SHP77 treated with DMSO at 0.1 percent for 48 hours (cell line): ENCODE results near the gene DIP2B.
"Not testable (repeated sequence)": the region's sequence is repeated elsewhere in the genome, so short reads cannot be mapped to it uniquely, and the experiment has no call there.

Experiments
- DNase-seq: peaks from one replicate; lab custom pipeline; 2025; lab: John Stamatoyannopoulos, UW

Gene DIP2B

DNA sequence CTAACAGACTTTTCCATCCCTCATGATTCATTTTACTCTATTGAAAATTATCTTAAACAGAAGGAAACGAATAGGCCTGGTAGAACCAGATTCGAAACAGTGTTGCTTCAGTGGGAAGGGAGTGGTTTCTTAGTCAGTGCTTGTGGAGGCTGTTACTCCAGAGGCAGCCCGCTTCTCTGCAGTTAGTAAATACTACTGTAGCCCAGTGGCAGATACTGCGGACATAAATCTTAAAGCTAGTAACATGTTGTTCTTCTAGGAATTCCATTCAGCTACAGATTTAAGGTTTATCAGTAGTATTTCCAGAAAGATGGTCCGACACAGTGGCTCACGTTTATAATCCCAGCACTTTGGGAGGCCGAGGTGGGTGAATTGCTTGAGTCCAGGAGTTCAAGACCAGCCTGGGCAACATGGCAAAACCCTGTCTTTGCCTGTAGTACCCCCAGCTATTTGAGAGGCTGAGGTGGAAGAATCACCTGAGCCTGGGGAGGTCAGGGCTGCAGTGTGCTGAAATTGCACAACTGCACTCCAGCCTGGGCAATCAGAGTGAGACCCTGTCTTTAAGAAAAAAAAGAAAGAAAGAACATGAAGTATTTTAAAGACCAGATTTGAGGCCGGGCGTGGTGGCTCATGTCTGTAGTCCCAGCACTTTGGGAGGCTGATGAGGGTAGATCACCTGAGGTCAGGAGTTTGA lies 45.9 kb downstream of the DIP2B start:
- DNase-seq: no peak

- no peak for DNase-seq
Observed at GRCh38 chr12:50551866-50552265, 47.1 kb downstream of the DIP2B start.

- DNase-seq: no peak
Observed at GRCh38 chr12:50554651-50555050, 49.9 kb downstream of the DIP2B start.

DNA sequence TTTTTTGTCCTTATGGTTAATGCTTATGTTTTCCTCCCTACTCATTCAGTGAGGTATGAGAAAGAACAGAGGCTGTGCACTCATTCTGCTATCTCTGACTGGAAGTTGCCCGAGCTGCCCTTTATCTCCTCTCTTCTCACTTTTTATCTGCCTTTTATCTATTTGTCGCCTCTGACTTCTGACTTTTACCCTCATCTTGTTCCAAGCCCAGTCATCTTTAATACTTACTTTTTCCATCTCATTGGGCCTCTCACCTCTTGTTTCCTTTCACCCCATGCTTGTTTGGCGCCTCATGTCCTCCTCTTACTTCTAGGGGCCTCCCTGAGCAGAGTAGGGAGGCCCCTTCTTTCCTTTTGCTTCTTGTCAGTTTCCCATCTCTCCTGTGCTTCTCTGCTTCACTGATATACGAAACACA lies 50.7 kb downstream of the DIP2B start:
- no peak for DNase-seq

GRCh38 chr12:50556273-50556672 lies 51.5 kb downstream of the DIP2B start:
- DNase-seq: no peak

- DNase-seq: not testable (repeated sequence)
Observed at GRCh38 chr12:50556796-50557195, 52.0 kb downstream of the DIP2B start.

DNA sequence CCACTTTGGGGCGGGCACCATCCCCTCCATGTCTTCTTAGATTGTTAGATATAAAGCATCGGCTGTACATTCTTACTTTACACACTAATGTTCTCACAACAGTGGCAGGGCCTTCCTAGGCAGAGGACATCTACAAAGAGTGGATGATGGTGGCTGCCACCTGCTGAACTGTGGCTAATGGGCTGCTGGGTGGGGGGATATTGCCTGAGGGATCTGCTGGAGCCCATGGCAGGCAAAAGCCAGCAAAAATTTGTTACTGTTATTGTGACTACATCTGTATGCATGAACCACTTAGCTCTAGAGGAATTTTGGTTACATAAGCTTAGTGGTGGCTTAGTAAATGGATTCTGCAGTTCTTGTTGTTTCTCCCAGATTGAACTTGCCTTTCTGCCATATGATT lies 52.6 kb downstream of the DIP2B start:
- no peak for DNase-seq

GRCh38 chr12:50558970-50559369 lies 54.2 kb downstream of the DIP2B start:
- DNase-seq: no peak

DNA sequence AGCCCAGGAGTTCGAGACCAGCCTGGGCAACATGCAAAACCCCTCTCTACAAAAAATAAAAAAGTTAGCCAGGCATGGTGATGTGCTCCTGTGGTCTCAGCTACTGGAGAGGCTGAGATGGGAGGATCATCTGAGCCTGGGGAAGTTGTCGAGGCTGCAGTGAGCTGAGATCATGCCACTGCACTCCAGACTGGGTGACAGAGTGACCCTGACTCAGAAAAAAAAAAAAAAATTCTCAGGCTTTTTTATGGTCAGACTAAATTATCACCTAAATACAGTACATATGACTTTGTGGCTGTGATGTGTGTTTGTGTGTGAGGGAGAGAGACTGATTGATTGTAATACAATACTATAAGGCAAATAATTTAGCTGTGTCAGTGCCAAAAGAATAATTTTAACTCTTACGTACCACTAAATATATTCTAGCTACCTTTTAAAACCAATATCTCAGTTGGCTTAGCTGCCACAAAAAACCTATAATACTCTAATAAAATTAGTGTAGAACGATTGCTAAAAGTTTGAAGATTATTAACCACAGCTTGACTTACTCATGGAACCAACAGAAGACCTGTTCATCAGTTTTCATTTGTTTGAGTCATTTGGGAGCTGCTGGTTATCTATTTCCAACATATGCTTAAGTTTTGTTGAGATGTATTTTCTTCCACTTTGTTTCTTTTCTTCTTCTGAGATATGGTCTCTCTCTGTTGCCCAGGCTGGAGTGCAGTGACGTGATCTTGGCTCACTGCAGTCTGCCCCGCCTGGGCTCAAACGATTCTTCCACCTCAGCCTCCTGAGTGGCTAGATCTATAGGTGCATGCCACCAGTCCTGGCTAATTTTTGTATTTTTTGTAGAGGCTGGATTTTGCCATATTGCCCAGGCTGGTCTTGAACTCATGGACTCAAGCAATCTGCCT lies 58.0 kb downstream of the DIP2B start:
- no peak for DNase-seq

DNA sequence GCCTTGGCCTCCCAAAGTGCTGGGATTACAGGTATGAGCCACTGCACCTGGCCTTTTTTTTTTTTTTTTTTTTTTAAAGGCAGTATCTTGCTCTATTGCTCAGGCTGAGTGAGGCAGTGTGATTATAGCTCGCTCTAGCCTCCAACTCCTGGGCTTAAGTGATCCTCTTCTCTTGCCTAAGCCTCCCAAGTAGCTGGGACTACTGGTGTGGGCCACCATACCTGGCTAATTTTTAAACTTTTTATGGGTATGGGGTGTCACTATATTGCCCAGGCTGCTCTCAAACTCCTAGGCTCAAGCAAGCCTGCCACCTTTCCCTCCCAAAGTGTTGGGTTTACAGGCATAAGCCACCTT lies 58.6 kb downstream of the DIP2B start:
- no peak for DNase-seq

DNA sequence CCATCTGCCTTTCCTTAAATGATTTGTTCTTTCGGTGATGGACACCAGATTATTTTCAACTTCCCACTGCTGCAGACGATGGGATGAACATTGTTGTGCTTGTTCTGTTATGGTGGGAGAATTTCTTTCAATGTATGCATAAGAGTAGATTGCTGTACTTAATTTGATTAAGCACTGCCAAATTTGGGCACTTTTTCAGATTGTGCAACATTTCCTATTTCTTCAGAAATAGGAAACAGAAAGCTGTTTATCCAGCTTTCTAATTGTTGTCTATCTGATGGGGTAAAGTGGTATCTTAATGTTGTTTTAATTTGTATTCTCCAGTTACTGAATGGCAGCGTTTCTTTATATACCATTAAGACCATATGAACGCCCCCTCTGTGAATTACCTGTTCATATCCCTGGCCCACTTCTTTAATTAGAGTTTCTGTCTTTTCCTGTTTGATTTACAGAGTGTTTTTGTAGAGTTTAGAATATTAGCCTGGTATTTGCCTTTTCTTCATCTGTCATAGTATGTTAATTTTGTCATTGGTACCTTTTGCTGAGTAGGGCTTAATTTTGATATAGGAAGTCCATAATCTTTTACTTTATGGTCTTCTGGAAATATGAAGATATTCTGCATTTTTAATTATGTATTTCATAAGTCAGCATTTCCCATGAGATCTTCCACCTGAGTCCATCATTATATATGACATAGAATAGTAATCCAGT lies 59.6 kb downstream of the DIP2B start:
- DNase-seq: no peak

DNA sequence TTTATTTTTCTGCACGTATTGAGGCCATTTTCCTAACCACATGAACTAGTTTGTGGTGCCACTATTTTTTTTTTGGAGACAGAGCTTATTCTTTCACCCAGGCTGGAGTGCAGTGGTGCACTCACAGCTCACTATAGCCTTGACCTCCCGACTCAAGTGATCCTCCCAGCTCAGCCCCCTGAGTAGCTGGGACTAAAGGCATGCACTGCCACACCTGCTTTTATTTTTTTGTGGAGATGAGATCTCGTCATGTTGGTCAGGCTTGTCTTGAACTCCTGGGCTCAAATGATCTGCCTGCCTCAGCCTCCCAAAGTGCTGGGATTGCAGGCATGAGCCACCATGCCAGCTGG lies 60.1 kb downstream of the DIP2B start:
- no peak for DNase-seq

DNA sequence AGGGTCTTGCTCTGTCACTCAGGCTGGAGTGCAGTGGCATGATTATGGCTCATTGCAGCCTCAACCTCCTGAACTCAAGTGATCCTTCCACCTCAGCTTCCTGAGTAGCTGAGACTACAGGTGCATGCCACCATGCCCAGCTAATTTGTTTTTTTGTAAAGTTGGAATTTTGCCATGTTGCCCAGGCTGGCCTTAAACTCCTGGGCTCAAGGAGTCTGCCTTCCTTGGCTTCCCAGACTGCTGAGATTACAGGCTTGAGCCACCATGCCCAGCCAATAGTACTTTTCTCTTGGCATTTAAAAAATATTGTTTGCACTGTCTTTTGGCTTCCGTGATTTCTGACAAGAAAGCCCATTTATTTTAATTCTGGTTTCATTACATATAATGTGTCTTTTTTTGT lies 61.3 kb downstream of the DIP2B start:
- DNase-seq: no peak

GRCh38 chr12:50567926-50568325 lies 63.1 kb downstream of the DIP2B start:
- DNase-seq: no peak

DNA sequence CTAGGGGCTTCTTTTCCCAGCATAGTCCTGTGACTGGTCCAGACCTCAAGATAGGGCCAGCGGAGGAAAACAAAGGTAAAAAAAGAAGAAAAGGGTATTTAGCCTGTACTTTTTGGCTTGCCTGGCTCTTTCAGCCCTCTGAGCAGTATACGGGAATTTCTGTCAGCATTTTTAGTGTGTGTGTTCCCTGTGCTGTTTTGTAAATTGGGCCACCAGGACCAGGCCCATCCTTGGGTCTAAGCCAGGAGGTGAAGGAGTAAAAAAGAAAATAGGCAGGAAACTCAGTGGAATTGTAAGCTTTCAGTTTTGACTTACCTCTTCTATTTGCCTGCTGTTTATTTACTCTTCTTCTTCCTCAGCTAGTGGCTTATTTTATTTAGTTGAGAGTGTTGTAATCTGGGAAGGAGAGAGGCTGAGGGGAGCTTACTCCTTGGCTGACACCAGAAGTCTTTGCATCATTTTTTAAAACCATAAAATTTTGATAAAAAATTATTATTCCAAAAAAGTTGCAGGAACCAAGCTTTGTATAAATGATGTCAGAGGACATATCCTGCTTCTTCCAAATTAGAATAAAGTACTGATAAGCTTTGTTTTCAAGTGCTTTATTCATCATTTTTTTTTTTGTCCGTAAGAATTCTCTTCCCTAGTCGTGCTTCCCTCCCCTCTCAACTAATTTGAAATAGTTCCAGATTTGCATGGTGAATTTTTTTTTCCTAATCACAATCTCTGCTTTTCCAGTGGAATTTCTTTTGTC lies 63.7 kb downstream of the DIP2B start:
- DNase-seq: no peak

DNA sequence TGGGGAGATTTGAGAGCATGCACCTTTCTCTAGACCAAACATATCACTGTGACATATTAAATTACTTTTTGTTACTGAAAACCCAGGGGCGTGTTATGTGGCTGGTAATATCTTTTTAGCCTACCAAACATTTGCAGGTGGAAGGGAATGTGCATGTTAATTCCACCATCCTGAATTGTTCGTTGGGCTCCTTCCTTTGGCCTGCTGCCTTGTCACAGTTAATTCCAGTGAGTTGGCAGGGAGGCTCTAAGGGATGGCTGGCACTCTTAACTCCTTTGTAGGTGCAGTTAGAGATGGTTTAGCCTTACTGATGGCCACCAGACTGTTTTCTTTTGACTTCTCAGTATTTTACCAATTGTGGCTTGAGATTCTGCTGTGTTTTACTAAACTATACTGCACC lies 64.5 kb downstream of the DIP2B start:
- no peak for DNase-seq

DNA sequence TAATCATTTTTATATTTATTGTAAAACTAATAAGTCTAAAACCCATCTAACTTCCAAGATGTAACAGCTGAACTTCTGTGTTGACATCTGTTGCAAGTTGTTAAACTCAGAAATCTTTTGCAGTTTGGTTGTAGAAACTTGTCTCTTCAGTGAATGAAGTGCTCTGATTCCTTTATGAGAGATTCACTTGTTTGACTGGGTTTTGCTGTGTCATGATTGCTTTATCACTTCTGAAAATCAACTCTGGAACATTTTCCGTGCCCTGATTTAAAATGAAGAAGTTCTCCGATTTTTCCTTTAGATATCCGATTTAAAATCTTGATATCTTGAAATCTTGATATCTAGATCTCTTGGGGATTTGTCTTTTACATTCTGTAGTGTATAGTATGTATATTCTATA lies 65.1 kb downstream of the DIP2B start:
- no peak for DNase-seq

GRCh38 chr12:50571786-50572185 lies 67.0 kb downstream of the DIP2B start:
- no peak for DNase-seq

- DNase-seq: no peak
Observed at GRCh38 chr12:50572287-50572686, 67.5 kb downstream of the DIP2B start.

- DNase-seq: no peak
Observed at GRCh38 chr12:50572760-50573159, 68.0 kb downstream of the DIP2B start.

DNA sequence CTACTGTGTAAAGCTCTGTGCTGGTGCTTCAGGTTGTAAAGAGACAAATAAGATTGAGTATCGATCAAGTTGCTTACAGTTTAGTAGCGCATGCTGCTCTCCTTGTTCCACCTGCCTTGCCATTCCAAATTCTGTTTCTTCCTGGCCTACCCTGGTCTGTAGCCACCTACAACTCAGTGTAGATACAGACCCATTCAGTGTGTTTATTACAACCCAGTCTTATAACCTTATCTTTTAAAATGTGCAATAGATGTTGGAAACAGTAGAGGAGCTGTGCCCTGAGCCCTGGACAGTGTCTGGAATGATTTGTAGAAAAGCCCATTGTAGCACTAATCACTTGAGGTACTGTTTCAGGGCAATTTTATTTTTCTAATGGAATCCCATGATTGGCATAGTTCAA lies 68.5 kb downstream of the DIP2B start:
- no peak for DNase-seq
